Keratinocyte (primary cell): ENCODE data around the gene FABP7. TPM values are rescaled to one million over a fixed set of nuclear protein-coding genes. Genes with fewer than 3 reads are reported as not detected.

Experiments
- DNase-seq: peaks from one replicate; pipeline ENCODE4 v3.0.0-alpha.2; 2011; ENCODE audit warnings: low read depth, missing footprints, low spot score
- FAIRE-seq: peaks from 2 replicates; lab custom pipeline; 2011; peaks lifted over from hg19 to GRCh38; lab: Jason Lieb, UNC
- H2AFZ ChIP-seq: 2 replicates; pipeline ENCODE4 v1.6.0; 2012; ENCODE audit warnings: low read length, control low read depth, inconsistent platforms; ENCODE audit not compliant: control insufficient read depth
- H3K27ac ChIP-seq: 2 replicates; pipeline ENCODE4 v1.5.1; 2011; ENCODE audit warnings: low read length; ENCODE audit not compliant: control insufficient read depth, insufficient read depth
- H3K27me3 ChIP-seq: 3 replicates; pipeline ENCODE4 v1.6.0; 2011; ENCODE audit warnings: low read length; ENCODE audit not compliant: control insufficient read depth, insufficient read depth; ENCODE audit errors: extremely low read depth
- H3K36me3 ChIP-seq, 2 experiments: 2 replicates in 1 of 2; 3 replicates in 1 of 2; pipeline ENCODE4 v1.5.1; 2011; ENCODE audit warnings: low read length in 2 of 2, mild to moderate bottlenecking in 1 of 2; ENCODE audit not compliant: control insufficient read depth in 2 of 2, insufficient read depth in 2 of 2; ENCODE audit errors: extremely low read depth in 1 of 2
- H3K4me1 ChIP-seq: 3 replicates; pipeline ENCODE4 v1.5.1; 2011; ENCODE audit warnings: low read length; ENCODE audit not compliant: control insufficient read depth, insufficient read depth; ENCODE audit errors: extremely low read depth
- H3K4me2 ChIP-seq: 3 replicates; pipeline ENCODE4 v1.6.0; 2011; ENCODE audit warnings: low read depth, low read length; ENCODE audit not compliant: control insufficient read depth, insufficient read depth; ENCODE audit errors: extremely low read depth
- H3K4me3 ChIP-seq, 3 experiments: fragments of 200-600 bp in 1 of 3; sonication (generic) in 1 of 3; 2 replicates in 2 of 3; 3 replicates in 1 of 3; pipeline ENCODE4 v1.5.1; 2011 to 2016; ENCODE audit warnings: low read length in 3 of 3, mild to moderate bottlenecking in 3 of 3, control low read depth in 2 of 3, inconsistent platforms in 1 of 3, low read depth in 1 of 3, mixed read lengths in 1 of 3, mixed run types in 1 of 3, moderate library complexity in 1 of 3; ENCODE audit not compliant: control insufficient read depth in 2 of 3, insufficient read depth in 2 of 3; ENCODE audit errors: extremely low read depth in 1 of 3
- H3K79me2 ChIP-seq: 2 replicates; pipeline ENCODE4 v1.6.0; 2012; ENCODE audit warnings: low read length; ENCODE audit not compliant: control insufficient read depth, insufficient read depth
- H3K9ac ChIP-seq: 3 replicates; pipeline ENCODE4 v1.6.0; 2011; ENCODE audit warnings: low read length; ENCODE audit not compliant: control insufficient read depth, insufficient read depth; ENCODE audit errors: extremely low read depth
- H3K9me1 ChIP-seq: 3 replicates; pipeline ENCODE4 v1.6.0; 2011; ENCODE audit warnings: low read length; ENCODE audit not compliant: control insufficient read depth, insufficient read depth; ENCODE audit errors: extremely low read depth
- H3K9me3 ChIP-seq: 2 replicates; pipeline ENCODE4 v1.5.1; 2012; ENCODE audit warnings: low read depth, low read length; ENCODE audit not compliant: control insufficient read depth
- H4K20me1 ChIP-seq: 3 replicates; pipeline ENCODE4 v1.6.0; 2011; ENCODE audit warnings: low read length; ENCODE audit not compliant: control insufficient read depth, insufficient read depth; ENCODE audit errors: extremely low read depth
- CTCF ChIP-seq, 3 experiments: IDR thresholded peaks in 1 of 3; conservative IDR thresholded peaks in 1 of 3; optimal IDR thresholded peaks in 1 of 3; 2 replicates in 2 of 3; 3 replicates in 1 of 3; pipeline versions ENCODE3 to v1.5.1; 2011; ENCODE audit warnings: low read length in 3 of 3, mild to moderate bottlenecking in 3 of 3, moderate library complexity in 2 of 3, control low read depth in 1 of 3, inconsistent platforms in 1 of 3; ENCODE audit not compliant: insufficient read depth in 2 of 3; ENCODE audit errors: extremely low read depth in 1 of 3
- EZH2 ChIP-seq: IDR thresholded peaks from one replicate; pipeline ENCODE4 v1.6.1; 2012; ENCODE audit warnings: inconsistent platforms, mild to moderate bottlenecking, low read length, moderate library complexity
- dilution Hi-C: fragments of 300-500 bp; cut with MboI; formaldehyde crosslinking; loops from one replicate; pipeline ENCODE4 v1.7.0; 2020; ENCODE audit warnings: low sequenced_read_pairs; ENCODE audit not compliant: extremely low pct_ligation_motif_present
- polyA plus RNA-seq, 5 experiments: library from polyadenylated mRNA; depleted of rRNA in 3 of 5; stranded (reverse) in 3 of 5; stranded (forward) in 1 of 5; unstranded in 1 of 5; fragments of >200 nt; gene quantifications; 1 replicate in 1 of 5; 2 replicates in 3 of 5; 3 replicates in 1 of 5; pipeline versions ENCODE4 v1.2.1 to v1.2.3, GENCODE V29; 2011 to 2012; ENCODE audit warnings: missing spikeins in 2 of 5, low read depth in 1 of 5, low replicate concordance in 1 of 5

FABP7 gene
- polyA plus RNA-seq, 1 donor (not counting 4 experiments of a cell fraction or from before 2014, with no cell fraction given) = not detected

- Histone ChIP-seq H3K4me1 (no peaks in the 10 kb centered on the region), H3K9me3 (no peaks in the 10 kb centered on the region), H3K4me2 (no peak overlapping the region), H3K9ac (no peak overlapping the region), H3K27ac (no peak overlapping the region), H2AFZ (no peak overlapping the region), H3K4me3 (no peak overlapping the region), H3K79me2 (no peaks in the 10 kb centered on the region), H3K36me3 (no peaks in the 10 kb centered on the region), H3K9me1 (no peaks in the 10 kb centered on the region), H4K20me1 (no peaks in the 10 kb centered on the region), H3K27me3 (no peaks in the 10 kb centered on the region)
- dilution Hi-C loops = no loop called here
- DNase-seq (no peak), FAIRE-seq (no peak)
- TF ChIP-seq EZH2 = no peak
- TF ChIP-seq CTCF (optimal IDR thresholded peaks at IDR 0.05 in 1 of 3, IDR thresholded peaks at IDR 0.05 in 1 of 3, conservative IDR thresholded peaks at IDR 0.05 in 1 of 3; ENCODE audit: extremely low read depth in 1 of 3, insufficient read depth in 2 of 3, low read length in 3 of 3) = no peak
Measured at GRCh38 chr6:122809691-122810090, 30.2 kb downstream of the FABP7 start.

- dilution Hi-C loops = no loop called here
- TF ChIP-seq CTCF (optimal IDR thresholded peaks at IDR 0.05 in 1 of 3, IDR thresholded peaks at IDR 0.05 in 1 of 3, conservative IDR thresholded peaks at IDR 0.05 in 1 of 3; ENCODE audit: extremely low read depth in 1 of 3, insufficient read depth in 2 of 3, low read length in 3 of 3) (no peak), EZH2 (no peak)
- no peak for FAIRE-seq
Measured at GRCh38 chr6:122810189-122810588, 30.7 kb downstream of the FABP7 start.

More at GRCh38 chr6:122810189-122810588, 30.7 kb downstream of the FABP7 start:
- Histone ChIP-seq H2AFZ (peak overlapping the region; percentile 62), H3K9me1 (no peaks in the 10 kb centered on the region), H3K36me3 (no peaks in the 10 kb centered on the region), H3K27ac (no peak overlapping the region), H3K4me3 (no peak overlapping the region), H3K79me2 (no peaks in the 10 kb centered on the region), H3K4me1 (no peaks in the 10 kb centered on the region), H4K20me1 (no peaks in the 10 kb centered on the region), H3K9ac (no peak overlapping the region), H3K4me2 (no peak overlapping the region), H3K9me3 (no peaks in the 10 kb centered on the region), H3K27me3 (no peaks in the 10 kb centered on the region)
- DNase-seq = no peak
